Endothelial cell of umbilical vein (primary cell): ENCODE results near the gene TTLL11. TPM values are rescaled to one million over a fixed set of nuclear protein-coding genes. Genes with fewer than 3 reads are reported as not detected.

Experiments
- BruUV-seq: library from RNA; stranded (reverse); fragments of 400-500 nt; replicated peaks from 2 replicates; lab custom pipeline; 2021; lab: Mats Ljungman, UMichigan
- CTCF ChIA-PET: fragments of 300-600, 350-600 bp; sonication (Branson Sonifier 250); formaldehyde crosslinking; loops from one replicate; lab custom pipeline; 2021; ENCODE audit warnings: antibody characterized with exemption, inconsistent platforms; lab: Charles Lee
- POLR2A ChIA-PET: fragments of 300-600, 350-600 bp; sonication (Branson Sonifier 250); formaldehyde crosslinking; loops from one replicate; lab custom pipeline; 2021; ENCODE audit warnings: antibody characterized with exemption, inconsistent platforms; lab: Charles Lee
- DNase-seq: peaks from one replicate; pipeline ENCODE4 v3.0.0-alpha.2; 2011; ENCODE audit warnings: low read depth, low spot score
- FAIRE-seq: peaks from 2 replicates; lab custom pipeline; 2011; peaks lifted over from hg19 to GRCh38; lab: Jason Lieb, UNC
- H2AFZ ChIP-seq: 2 replicates; pipeline ENCODE4 v1.6.0; 2012; ENCODE audit warnings: low read depth, low read length, control low read depth, inconsistent platforms
- H3K27ac ChIP-seq: 2 replicates; pipeline ENCODE4 v1.5.1; 2011; ENCODE audit warnings: low read depth, mild to moderate bottlenecking, control low read depth, low read length, moderate library complexity; ENCODE audit not compliant: insufficient read depth
- H3K27me3 ChIP-seq, 2 experiments: 2 replicates each; pipeline versions ENCODE4 v1.6.0 to v1.6.1; 2011; ENCODE audit warnings: low read length in 2 of 2, mixed read lengths in 1 of 2; ENCODE audit not compliant: control insufficient read depth in 2 of 2, insufficient read depth in 2 of 2
- H3K36me3 ChIP-seq, 2 experiments: 2 replicates in 1 of 2; 3 replicates in 1 of 2; pipeline ENCODE4 v1.5.1; 2011; ENCODE audit warnings: low read length in 2 of 2, mild to moderate bottlenecking in 1 of 2, moderate library complexity in 1 of 2; ENCODE audit not compliant: control insufficient read depth in 2 of 2, insufficient read depth in 2 of 2; ENCODE audit errors: extremely low read depth in 1 of 2
- H3K4me1 ChIP-seq: 3 replicates; pipeline ENCODE4 v1.5.1; 2011; ENCODE audit warnings: mild to moderate bottlenecking, low read length; ENCODE audit not compliant: control insufficient read depth, insufficient read depth; ENCODE audit errors: extremely low read depth
- H3K4me2 ChIP-seq: 2 replicates; pipeline ENCODE4 v1.6.1; 2011; ENCODE audit warnings: low read length, control low read depth, mixed read lengths; ENCODE audit not compliant: insufficient read depth
- H3K4me3 ChIP-seq, 3 experiments: fragments of 200-600 bp in 1 of 3; sonication (generic), shearing (Covaris generic) in 1 of 3; replicated peaks in 1 of 3; 2 replicates each; pipeline ENCODE4 v1.5.1; 2011 to 2016; ENCODE audit warnings: control low read depth in 3 of 3, low read length in 3 of 3, mild to moderate bottlenecking in 2 of 3, inconsistent platforms in 1 of 3, low read depth in 1 of 3, moderate library complexity in 1 of 3; ENCODE audit not compliant: insufficient read depth in 1 of 3
- H3K79me2 ChIP-seq: 2 replicates; pipeline ENCODE4 v1.6.0; 2012; ENCODE audit warnings: low read length, inconsistent platforms; ENCODE audit not compliant: control insufficient read depth, insufficient read depth
- H3K9ac ChIP-seq: replicated peaks from 2 replicates; pipeline ENCODE3; 2011; ENCODE audit warnings: low read length, control low read depth; ENCODE audit not compliant: insufficient read depth; ENCODE audit errors: extremely low read depth
- H3K9me1 ChIP-seq: replicated peaks from 3 replicates; pipeline ENCODE4 v1.6.0; 2011; ENCODE audit warnings: mild to moderate bottlenecking, low read length; ENCODE audit not compliant: control insufficient read depth, insufficient read depth; ENCODE audit errors: extremely low read depth
- H3K9me3 ChIP-seq: replicated peaks from 2 replicates; pipeline ENCODE4 v1.5.1; 2012; ENCODE audit warnings: low read length, inconsistent platforms; ENCODE audit not compliant: control insufficient read depth, insufficient read depth
- H4K20me1 ChIP-seq: replicated peaks from 2 replicates; pipeline ENCODE3; 2011; ENCODE audit warnings: mild to moderate bottlenecking, low read length; ENCODE audit not compliant: control insufficient read depth, insufficient read depth; ENCODE audit errors: extremely low read depth
- MYC ChIP-seq: IDR thresholded peaks from one replicate; pipeline ENCODE4 v1.6.1; 2011; ENCODE audit warnings: mild to moderate bottlenecking, low read depth, low read length
- dilution Hi-C: fragments of 300-500 bp; cut with MboI; formaldehyde crosslinking; loops from one replicate; pipeline ENCODE4 v1.15.0; 2019; ENCODE audit warnings: low sequenced_read_pairs; ENCODE audit not compliant: extremely low pct_ligation_motif_present
- intact Hi-C: fragments of 100-400 bp; cut with micrococcal nuclease; formaldehyde crosslinking; loops from one replicate; pipeline ENCODE4 v1.10.0; 2022
- polyA plus RNA-seq, 4 experiments: library from polyadenylated mRNA; depleted of rRNA in 3 of 4; stranded (reverse) in 3 of 4; unstranded in 1 of 4; fragments of >200 nt; gene quantifications; 2 replicates each; pipeline versions ENCODE4 v1.2.1 to v1.2.3, GENCODE V29; 2011 to 2012; ENCODE audit warnings: missing spikeins in 1 of 4
- total RNA-seq: library from RNA; stranded (reverse); gene quantifications from 2 replicates; pipeline ENCODE4 v1.2.3, GENCODE V29; 2021
- TF ChIP-seq, protein P1 (sequence below), 2 donors: IDR thresholded peaks; 1 replicate in 1 of 2; 2 replicates in 1 of 2; pipeline ENCODE4 v1.5.1; 2011; ENCODE audit warnings: low read length in 2 of 2, mild to moderate bottlenecking in 2 of 2, moderate library complexity in 2 of 2, control low read depth in 1 of 2, inconsistent platforms in 1 of 2, low read depth in 1 of 2; ENCODE audit not compliant: insufficient read depth in 1 of 2; ENCODE audit errors: extremely low read depth in 1 of 2

Gene TTLL11
- total and polyA plus RNA-seq, 2 donors (not counting 3 experiments of a cell fraction or from before 2014, with no cell fraction given) = 4.9 to 5.1 TPM

DNA sequence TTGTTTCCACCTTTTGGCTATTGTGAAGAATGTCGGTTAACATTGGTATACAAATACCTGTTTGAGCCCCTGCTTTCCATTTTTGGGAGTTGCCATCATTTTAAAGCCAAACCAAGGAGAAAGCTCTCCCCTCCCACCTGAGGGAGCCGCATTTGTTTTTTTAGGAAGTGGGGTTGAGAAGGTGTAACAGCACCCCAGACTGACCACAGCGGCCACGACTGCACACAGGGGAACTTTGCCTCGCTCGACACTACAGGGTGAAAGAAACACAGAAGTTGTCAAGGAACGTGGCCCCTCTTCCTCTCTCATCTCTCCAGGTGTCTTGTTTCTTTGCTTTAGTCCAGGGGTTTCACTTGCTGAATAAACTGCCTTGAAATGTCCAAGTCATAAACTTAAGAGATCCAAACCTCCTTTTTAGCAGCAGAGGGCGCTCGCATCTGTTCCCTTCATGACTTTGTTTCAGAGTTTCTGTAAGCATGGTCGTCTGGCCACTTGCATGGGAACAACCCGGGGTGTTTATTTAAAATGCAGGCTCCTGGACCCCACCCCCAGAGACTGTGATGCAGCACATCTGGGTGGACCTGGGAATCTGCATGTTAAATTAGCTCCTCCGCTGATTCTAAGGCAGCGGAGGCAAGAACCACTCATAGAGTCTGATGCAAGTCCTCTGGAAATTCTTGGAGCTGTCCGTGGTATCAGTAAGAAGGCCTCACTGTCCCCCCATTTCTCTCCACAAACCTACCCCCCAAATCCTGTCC lies 2.1 kb upstream of the TTLL11 start:
- H3K9ac ChIP-seq = no peak overlapping the region
- no peaks in the 10 kb centered on the region for H3K79me2 ChIP-seq
- H3K9me3 ChIP-seq = no peaks in the 10 kb centered on the region
- intact Hi-C loops = loop anchor here (1.0 to 5.0 kb wide), 2 partner anchors 255 to 408 kb away; no protein-coding TSS in a partner anchor
- no peaks in the 10 kb centered on the region for H3K9me1 ChIP-seq
- peaks cover 11% of the 10 kb centered on the region for H3K4me1 ChIP-seq
- H3K27me3 ChIP-seq = peaks cover 0 to 2% of the 10 kb centered on the region in 2 experiments
- H2AFZ ChIP-seq = no peak overlapping the region
- no peak overlapping the region for H3K4me2 ChIP-seq
- H3K4me3 ChIP-seq = no peak overlapping the region
- peak; percentile 86 for FAIRE-seq
- TF ChIP-seq, protein P1, sequence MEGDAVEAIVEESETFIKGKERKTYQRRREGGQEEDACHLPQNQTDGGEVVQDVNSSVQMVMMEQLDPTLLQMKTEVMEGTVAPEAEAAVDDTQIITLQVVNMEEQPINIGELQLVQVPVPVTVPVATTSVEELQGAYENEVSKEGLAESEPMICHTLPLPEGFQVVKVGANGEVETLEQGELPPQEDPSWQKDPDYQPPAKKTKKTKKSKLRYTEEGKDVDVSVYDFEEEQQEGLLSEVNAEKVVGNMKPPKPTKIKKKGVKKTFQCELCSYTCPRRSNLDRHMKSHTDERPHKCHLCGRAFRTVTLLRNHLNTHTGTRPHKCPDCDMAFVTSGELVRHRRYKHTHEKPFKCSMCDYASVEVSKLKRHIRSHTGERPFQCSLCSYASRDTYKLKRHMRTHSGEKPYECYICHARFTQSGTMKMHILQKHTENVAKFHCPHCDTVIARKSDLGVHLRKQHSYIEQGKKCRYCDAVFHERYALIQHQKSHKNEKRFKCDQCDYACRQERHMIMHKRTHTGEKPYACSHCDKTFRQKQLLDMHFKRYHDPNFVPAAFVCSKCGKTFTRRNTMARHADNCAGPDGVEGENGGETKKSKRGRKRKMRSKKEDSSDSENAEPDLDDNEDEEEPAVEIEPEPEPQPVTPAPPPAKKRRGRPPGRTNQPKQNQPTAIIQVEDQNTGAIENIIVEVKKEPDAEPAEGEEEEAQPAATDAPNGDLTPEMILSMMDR (IDR thresholded peaks at IDR 0.05; ENCODE audit: extremely low read depth in 1 of 2, insufficient read depth in 1 of 2, low read depth in 1 of 2, low read length in 2 of 2) = peak; percentile 64 to 72
- TF ChIP-seq MYC = no peak
- CTCF ChIA-PET = interaction anchor here (0.7 to 5.4 kb wide), 17 partner anchors 13 to 715 kb away, joined by 3 to 331 read pairs (median 3); no protein-coding TSS in a partner anchor
- no peaks in the 10 kb centered on the region for H3K36me3 ChIP-seq
- peak; percentile 74 for DNase-seq
- H4K20me1 ChIP-seq = no peaks in the 10 kb centered on the region
- POLR2A ChIA-PET = no interaction called here
- dilution Hi-C loops = no loop called here
- H3K27ac ChIP-seq = no peak overlapping the region
- BruUV-seq = no TSS peak
